HepG2 (cell line): ENCODE results near the gene ETHE1. TPM values are rescaled to one million over a fixed set of nuclear protein-coding genes. Genes with fewer than 3 reads are reported as not detected.

Source experiments
- ARID2 ChIP-seq: sonication (generic); formaldehyde crosslinking; IDR thresholded peaks from 2 replicates; pipeline ENCODE4 v1.8.1; 2022; ENCODE audit warnings: mild to moderate bottlenecking, missing genetic modification reagents, borderline replicate concordance
- CENPT ChIP-seq: sonication (generic); formaldehyde crosslinking; IDR thresholded peaks from 2 replicates; pipeline ENCODE4 v1.8.0; 2022; ENCODE audit warnings: low read depth, mild to moderate bottlenecking, moderate library complexity, missing genetic modification reagents
- EZH2 ChIP-seq: conservative IDR thresholded peaks from 2 replicates; pipeline ENCODE4 v1.6.1; 2012; ENCODE audit warnings: mild to moderate bottlenecking, low read depth, low read length, moderate library complexity
- ISL2 ChIP-seq: sonication (generic); formaldehyde crosslinking; IDR thresholded peaks from 2 replicates; pipeline ENCODE4 v1.5.0; 2020; ENCODE audit warnings: missing genetic modification reagents
- KAT8 ChIP-seq: IDR thresholded peaks from 2 replicates; pipeline ENCODE4 v1.6.1; 2016; ENCODE audit warnings: missing genetic modification reagents, missing compliant biosample characterization
- NCOA1 ChIP-seq: sonication (generic); formaldehyde crosslinking; IDR thresholded peaks from 2 replicates; pipeline ENCODE4 v1.9.0; 2021; ENCODE audit warnings: missing genetic modification reagents
- NFE2 ChIP-seq: sonication (generic); formaldehyde crosslinking; IDR thresholded peaks from 2 replicates; pipeline ENCODE4 v1.4.0; 2020; ENCODE audit warnings: missing genetic modification reagents
- SNAI1 ChIP-seq: sonication (generic); formaldehyde crosslinking; IDR thresholded peaks from 2 replicates; pipeline ENCODE4 v1.5.0; 2020; ENCODE audit warnings: mild to moderate bottlenecking, missing genetic modification reagents, borderline replicate concordance
- ZKSCAN1 ChIP-seq: fragments of 150-350 bp; IDR thresholded peaks from 2 replicates; pipeline ENCODE4 v1.6.1; 2014; ENCODE audit warnings: low read length
- ZNF160 ChIP-seq: sonication (generic); formaldehyde crosslinking; IDR thresholded peaks from 2 replicates; pipeline ENCODE4 v1.8.0; 2022; ENCODE audit warnings: mild to moderate bottlenecking, inconsistent platforms, missing genetic modification reagents
- ZNF225 ChIP-seq: sonication (generic); formaldehyde crosslinking; IDR thresholded peaks from 2 replicates; pipeline ENCODE4 v1.4.0; 2020; ENCODE audit warnings: mild to moderate bottlenecking, missing genetic modification reagents
- ZNF577 ChIP-seq: sonication (generic); formaldehyde crosslinking; IDR thresholded peaks from 2 replicates; pipeline ENCODE4 v1.4.0; 2020; ENCODE audit warnings: mild to moderate bottlenecking, low read depth, missing genetic modification reagents, borderline replicate concordance
- ZNF781 ChIP-seq: sonication (generic); formaldehyde crosslinking; IDR thresholded peaks from 2 replicates; pipeline ENCODE4 v1.5.1; 2020; ENCODE audit warnings: borderline replicate concordance, mild to moderate bottlenecking, missing genetic modification reagents; ENCODE audit errors: not compliant biosample characterization
- ZNF792 ChIP-seq: IDR thresholded peaks from 2 replicates; pipeline ENCODE4 v1.6.1; 2016
- ZSCAN22 ChIP-seq: sonication (generic); formaldehyde crosslinking; IDR thresholded peaks from 2 replicates; pipeline ENCODE4 v1.4.0; 2020; ENCODE audit warnings: mild to moderate bottlenecking, missing genetic modification reagents
- polyA plus RNA-seq, 8 experiments: library from polyadenylated mRNA; depleted of rRNA in 3 of 8; stranded (reverse) in 7 of 8; unstranded in 1 of 8; fragments of >200 nt; fragmentation: Illumina TruSeq in 4 of 8; extraction: Trizol in 4 of 8; gene quantifications; 2 replicates each; pipeline versions ENCODE4 v1.2.1 to v1.2.3, GENCODE V29; 2011 to 2016; ENCODE audit warnings: low read depth in 4 of 8, missing spikeins in 1 of 8, mixed read lengths in 1 of 8; ENCODE audit not compliant: insufficient read depth in 1 of 8
- total RNA-seq, 5 experiments: library from RNA; depleted of rRNA; stranded (reverse); fragments of >200 nt; fragmentation: Illumina TruSeq; extraction: Trizol; gene quantifications; 2 replicates each; pipeline ENCODE4 v1.2.3, GENCODE V29; 2016; ENCODE audit warnings: low read depth in 1 of 5
- TF ChIP-seq, protein P1 (sequence below): sonication (generic); formaldehyde crosslinking; IDR thresholded peaks from 2 replicates; pipeline ENCODE4 v1.4.0; 2020; ENCODE audit warnings: missing genetic modification reagents
- TF ChIP-seq, protein P2 (sequence below): IDR thresholded peaks from 2 replicates; pipeline ENCODE4 v1.6.1; 2016; ENCODE audit warnings: missing compliant biosample characterization, missing genetic modification reagents, borderline replicate concordance
- TF ChIP-seq, protein P3 (sequence below): sonication (generic); formaldehyde crosslinking; IDR thresholded peaks from 2 replicates; pipeline ENCODE4 v1.4.0; 2020; ENCODE audit warnings: missing genetic modification reagents, borderline replicate concordance
- TF ChIP-seq, protein P4 (sequence below): sonication (generic); formaldehyde crosslinking; IDR thresholded peaks from 2 replicates; pipeline ENCODE4 v1.4.0; 2020; ENCODE audit warnings: missing genetic modification reagents

Gene ETHE1
- total and polyA plus RNA-seq, 2 of the 13 experiments (the other 11 are each of a cell fraction or from before 2014, with no cell fraction given): 32.5 to 58.4 TPM

DNA sequence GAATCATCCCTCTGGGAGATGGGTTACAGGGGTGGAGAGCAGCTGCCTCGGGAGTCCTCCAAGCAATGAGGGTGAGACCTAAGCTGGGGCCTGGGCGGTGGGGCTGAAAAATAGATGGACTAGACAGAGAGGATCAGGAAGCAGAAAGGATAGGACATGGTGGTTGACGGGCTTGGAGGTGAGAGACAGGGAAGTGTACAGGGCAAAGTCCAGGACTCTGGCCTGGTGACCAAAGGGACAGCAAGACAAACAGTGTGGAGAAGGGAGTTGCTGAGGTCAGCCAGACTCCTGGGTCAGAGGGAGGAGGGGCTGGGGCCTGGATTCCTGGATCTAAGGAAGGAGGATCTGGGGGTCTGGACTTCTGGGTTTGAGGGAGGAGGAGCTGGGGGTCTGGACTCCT lies 28.0 kb downstream of the ETHE1 start (continued):
- TF ChIP-seq ZNF577 (CRISPR knock-in tag) (no peak), KAT8 (CRISPR knock-in tag) (peak; percentile 70), NCOA1 (CRISPR knock-in tag) (no peak), ZSCAN22 (CRISPR knock-in tag) (peak; percentile 92), ZKSCAN1 (no peak), ZNF225 (CRISPR knock-in tag) (no peak), ZNF792 (CRISPR knock-in tag) (peak; percentile 77), NFE2 (CRISPR knock-in tag) (no peak), ZNF160 (no peak), ZNF781 (no peak), CENPT (CRISPR knock-in tag) (no peak), ARID2 (CRISPR knock-in tag) (no peak), ISL2 (CRISPR knock-in tag) (0 out of 2 replicates have a peak, but pooled peaks have one; percentile 33), SNAI1 (CRISPR knock-in tag) (no peak), EZH2 (no peak)
- TF ChIP-seq, protein P1, sequence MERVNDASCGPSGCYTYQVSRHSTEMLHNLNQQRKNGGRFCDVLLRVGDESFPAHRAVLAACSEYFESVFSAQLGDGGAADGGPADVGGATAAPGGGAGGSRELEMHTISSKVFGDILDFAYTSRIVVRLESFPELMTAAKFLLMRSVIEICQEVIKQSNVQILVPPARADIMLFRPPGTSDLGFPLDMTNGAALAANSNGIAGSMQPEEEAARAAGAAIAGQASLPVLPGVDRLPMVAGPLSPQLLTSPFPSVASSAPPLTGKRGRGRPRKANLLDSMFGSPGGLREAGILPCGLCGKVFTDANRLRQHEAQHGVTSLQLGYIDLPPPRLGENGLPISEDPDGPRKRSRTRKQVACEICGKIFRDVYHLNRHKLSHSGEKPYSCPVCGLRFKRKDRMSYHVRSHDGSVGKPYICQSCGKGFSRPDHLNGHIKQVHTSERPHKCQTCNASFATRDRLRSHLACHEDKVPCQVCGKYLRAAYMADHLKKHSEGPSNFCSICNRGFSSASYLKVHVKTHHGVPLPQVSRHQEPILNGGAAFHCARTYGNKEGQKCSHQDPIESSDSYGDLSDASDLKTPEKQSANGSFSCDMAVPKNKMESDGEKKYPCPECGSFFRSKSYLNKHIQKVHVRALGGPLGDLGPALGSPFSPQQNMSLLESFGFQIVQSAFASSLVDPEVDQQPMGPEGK (CRISPR knock-in tag): peak; percentile 74
- TF ChIP-seq, protein P2, sequence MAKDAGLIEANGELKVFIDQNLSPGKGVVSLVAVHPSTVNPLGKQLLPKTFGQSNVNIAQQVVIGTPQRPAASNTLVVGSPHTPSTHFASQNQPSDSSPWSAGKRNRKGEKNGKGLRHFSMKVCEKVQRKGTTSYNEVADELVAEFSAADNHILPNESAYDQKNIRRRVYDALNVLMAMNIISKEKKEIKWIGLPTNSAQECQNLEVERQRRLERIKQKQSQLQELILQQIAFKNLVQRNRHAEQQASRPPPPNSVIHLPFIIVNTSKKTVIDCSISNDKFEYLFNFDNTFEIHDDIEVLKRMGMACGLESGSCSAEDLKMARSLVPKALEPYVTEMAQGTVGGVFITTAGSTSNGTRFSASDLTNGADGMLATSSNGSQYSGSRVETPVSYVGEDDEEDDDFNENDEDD (CRISPR knock-in tag): no peak
- TF ChIP-seq, protein P3, sequence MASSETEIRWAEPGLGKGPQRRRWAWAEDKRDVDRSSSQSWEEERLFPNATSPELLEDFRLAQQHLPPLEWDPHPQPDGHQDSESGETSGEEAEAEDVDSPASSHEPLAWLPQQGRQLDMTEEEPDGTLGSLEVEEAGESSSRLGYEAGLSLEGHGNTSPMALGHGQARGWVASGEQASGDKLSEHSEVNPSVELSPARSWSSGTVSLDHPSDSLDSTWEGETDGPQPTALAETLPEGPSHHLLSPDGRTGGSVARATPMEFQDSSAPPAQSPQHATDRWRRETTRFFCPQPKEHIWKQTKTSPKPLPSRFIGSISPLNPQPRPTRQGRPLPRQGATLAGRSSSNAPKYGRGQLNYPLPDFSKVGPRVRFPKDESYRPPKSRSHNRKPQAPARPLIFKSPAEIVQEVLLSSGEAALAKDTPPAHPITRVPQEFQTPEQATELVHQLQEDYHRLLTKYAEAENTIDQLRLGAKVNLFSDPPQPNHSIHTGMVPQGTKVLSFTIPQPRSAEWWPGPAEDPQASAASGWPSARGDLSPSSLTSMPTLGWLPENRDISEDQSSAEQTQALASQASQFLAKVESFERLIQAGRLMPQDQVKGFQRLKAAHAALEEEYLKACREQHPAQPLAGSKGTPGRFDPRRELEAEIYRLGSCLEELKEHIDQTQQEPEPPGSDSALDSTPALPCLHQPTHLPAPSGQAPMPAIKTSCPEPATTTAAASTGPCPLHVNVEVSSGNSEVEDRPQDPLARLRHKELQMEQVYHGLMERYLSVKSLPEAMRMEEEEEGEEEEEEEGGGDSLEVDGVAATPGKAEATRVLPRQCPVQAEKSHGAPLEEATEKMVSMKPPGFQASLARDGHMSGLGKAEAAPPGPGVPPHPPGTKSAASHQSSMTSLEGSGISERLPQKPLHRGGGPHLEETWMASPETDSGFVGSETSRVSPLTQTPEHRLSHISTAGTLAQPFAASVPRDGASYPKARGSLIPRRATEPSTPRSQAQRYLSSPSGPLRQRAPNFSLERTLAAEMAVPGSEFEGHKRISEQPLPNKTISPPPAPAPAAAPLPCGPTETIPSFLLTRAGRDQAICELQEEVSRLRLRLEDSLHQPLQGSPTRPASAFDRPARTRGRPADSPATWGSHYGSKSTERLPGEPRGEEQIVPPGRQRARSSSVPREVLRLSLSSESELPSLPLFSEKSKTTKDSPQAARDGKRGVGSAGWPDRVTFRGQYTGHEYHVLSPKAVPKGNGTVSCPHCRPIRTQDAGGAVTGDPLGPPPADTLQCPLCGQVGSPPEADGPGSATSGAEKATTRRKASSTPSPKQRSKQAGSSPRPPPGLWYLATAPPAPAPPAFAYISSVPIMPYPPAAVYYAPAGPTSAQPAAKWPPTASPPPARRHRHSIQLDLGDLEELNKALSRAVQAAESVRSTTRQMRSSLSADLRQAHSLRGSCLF (CRISPR knock-in tag): no peak
- TF ChIP-seq, protein P4, sequence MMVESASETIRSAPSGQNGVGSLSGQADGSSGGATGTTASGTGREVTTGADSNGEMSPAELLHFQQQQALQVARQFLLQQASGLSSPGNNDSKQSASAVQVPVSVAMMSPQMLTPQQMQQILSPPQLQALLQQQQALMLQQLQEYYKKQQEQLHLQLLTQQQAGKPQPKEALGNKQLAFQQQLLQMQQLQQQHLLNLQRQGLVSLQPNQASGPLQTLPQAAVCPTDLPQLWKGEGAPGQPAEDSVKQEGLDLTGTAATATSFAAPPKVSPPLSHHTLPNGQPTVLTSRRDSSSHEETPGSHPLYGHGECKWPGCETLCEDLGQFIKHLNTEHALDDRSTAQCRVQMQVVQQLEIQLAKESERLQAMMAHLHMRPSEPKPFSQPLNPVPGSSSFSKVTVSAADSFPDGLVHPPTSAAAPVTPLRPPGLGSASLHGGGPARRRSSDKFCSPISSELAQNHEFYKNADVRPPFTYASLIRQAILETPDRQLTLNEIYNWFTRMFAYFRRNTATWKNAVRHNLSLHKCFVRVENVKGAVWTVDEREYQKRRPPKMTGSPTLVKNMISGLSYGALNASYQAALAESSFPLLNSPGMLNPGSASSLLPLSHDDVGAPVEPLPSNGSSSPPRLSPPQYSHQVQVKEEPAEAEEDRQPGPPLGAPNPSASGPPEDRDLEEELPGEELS: no peak; the same call in 1 of the 2 replicates
